Prostate gland (tissue), 2 donors: Measurements from ENCODE around the gene MAML2. TPM values are rescaled to one million over a fixed set of nuclear protein-coding genes. Genes with fewer than 3 reads are reported as not detected.
A peak's percentile ranks its signal among the peaks of the same experiment; 100 is the strongest.

Experiments
- DNase-seq: peaks from one replicate; pipeline ENCODE4 v3.0.0-alpha.2; 2019; ENCODE audit warnings: low spot score
- H3K27ac ChIP-seq, 2 donors: fragments of 200-600 bp; sonication (generic); 2 replicates each; pipeline ENCODE4 v1.5.1; 2017 to 2019
- H3K27me3 ChIP-seq: fragments of 200-600 bp; sonication (generic); replicated peaks from 2 replicates; pipeline ENCODE4 v1.5.1; 2019; ENCODE audit not compliant: insufficient read depth
- H3K36me3 ChIP-seq, 2 donors: fragments of 200-600 bp; sonication (generic); 1 replicate in 1 of 2; 2 replicates in 1 of 2; pipeline versions ENCODE4 v1.5.1 to v1.8.1; 2017 to 2019
- H3K4me1 ChIP-seq: fragments of 200-600 bp; sonication (generic); replicated peaks from 2 replicates; pipeline ENCODE4 v1.5.1; 2019
- H3K4me3 ChIP-seq, 2 donors: fragments of 200-600 bp; sonication (generic); 2 replicates each; pipeline ENCODE4 v1.5.1; 2017 to 2019
- H3K9me3 ChIP-seq: fragments of 200-600 bp; sonication (generic); 2 replicates; pipeline ENCODE4 v1.5.1; 2017
- POLR2A ChIP-seq: fragments of 450-650 bp; IDR thresholded peaks from one replicate; pipeline ENCODE4 v1.6.1; 2016; ENCODE audit warnings: antibody characterized with exemption, mild to moderate bottlenecking
- POLR2AphosphoS5 ChIP-seq: sonication (generic); formaldehyde crosslinking; IDR thresholded peaks from one replicate; pipeline ENCODE4 v1.6.1; 2017; ENCODE audit warnings: antibody characterized with exemption
- WGBS: methylation state at CpG from one replicate; pipeline ENCODE4 v1.1.5; 2018; 5-methylcytosine and 5-hydroxymethylcytosine counted together
- intact Hi-C: fragments of 100-400 bp; cut with DNase I; formaldehyde crosslinking; loops from one replicate; pipeline ENCODE4 v1.14.2; 2022
- total RNA-seq, 2 donors: library from RNA; depleted of rRNA; stranded (reverse); fragments of >200 nt; gene quantifications; one replicate each; pipeline ENCODE4 v1.1.0, GENCODE V29; 2016
- TF ChIP-seq, protein P1 (sequence below), 4 experiments: fragments of 200-600 bp in 2 of 4; fragments of 450-650 bp in 2 of 4; sonication (generic) in 2 of 4; IDR thresholded peaks; 1 replicate in 3 of 4; 2 replicates in 1 of 4; pipeline ENCODE4 v1.5.1; 2016 to 2019; ENCODE audit warnings: antibody characterized with exemption in 4 of 4, mild to moderate bottlenecking in 2 of 4, moderate library complexity in 2 of 4

Gene MAML2
- total RNA-seq, 2 donors from 2014 or later, result 28.9 to 30.4 TPM

DNA sequence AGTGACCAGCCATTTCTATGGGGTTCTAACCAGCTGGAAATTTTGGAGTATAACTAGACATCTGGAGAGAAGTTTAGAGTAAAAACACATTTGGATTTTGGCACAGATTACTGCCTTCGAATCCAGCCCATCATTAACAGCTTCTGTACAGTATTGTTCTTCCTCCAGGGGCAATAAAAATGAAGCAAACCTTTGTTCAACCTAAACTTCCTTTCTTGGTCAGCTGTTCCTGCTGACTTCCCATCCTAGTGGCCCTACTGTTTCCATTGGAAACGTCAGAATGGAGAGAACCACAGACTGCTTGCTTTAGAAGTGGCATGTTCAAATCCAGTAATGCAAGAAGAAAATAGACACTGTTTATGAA lies 215.4 kb downstream of the MAML2 start:
- Histone ChIP-seq H3K4me3 (no peak overlapping the region), H3K27ac (no peak overlapping the region), H3K36me3 (no peaks in the 10 kb centered on the region), H3K4me1 (no peaks in the 10 kb centered on the region), H3K9me3 (no peaks in the 10 kb centered on the region), H3K27me3 (no peaks in the 10 kb centered on the region)
- TF ChIP-seq, protein P1, sequence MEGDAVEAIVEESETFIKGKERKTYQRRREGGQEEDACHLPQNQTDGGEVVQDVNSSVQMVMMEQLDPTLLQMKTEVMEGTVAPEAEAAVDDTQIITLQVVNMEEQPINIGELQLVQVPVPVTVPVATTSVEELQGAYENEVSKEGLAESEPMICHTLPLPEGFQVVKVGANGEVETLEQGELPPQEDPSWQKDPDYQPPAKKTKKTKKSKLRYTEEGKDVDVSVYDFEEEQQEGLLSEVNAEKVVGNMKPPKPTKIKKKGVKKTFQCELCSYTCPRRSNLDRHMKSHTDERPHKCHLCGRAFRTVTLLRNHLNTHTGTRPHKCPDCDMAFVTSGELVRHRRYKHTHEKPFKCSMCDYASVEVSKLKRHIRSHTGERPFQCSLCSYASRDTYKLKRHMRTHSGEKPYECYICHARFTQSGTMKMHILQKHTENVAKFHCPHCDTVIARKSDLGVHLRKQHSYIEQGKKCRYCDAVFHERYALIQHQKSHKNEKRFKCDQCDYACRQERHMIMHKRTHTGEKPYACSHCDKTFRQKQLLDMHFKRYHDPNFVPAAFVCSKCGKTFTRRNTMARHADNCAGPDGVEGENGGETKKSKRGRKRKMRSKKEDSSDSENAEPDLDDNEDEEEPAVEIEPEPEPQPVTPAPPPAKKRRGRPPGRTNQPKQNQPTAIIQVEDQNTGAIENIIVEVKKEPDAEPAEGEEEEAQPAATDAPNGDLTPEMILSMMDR (IDR thresholded peaks at IDR 0.05), result no peak
- TF ChIP-seq POLR2A (no peak), POLR2AphosphoS5 (no peak)
- WGBS, result 6% methylated on average over 2 of the region's 2 CpGs
- DNase-seq, result no peak
- intact Hi-C loops, result no loop called here

DNA sequence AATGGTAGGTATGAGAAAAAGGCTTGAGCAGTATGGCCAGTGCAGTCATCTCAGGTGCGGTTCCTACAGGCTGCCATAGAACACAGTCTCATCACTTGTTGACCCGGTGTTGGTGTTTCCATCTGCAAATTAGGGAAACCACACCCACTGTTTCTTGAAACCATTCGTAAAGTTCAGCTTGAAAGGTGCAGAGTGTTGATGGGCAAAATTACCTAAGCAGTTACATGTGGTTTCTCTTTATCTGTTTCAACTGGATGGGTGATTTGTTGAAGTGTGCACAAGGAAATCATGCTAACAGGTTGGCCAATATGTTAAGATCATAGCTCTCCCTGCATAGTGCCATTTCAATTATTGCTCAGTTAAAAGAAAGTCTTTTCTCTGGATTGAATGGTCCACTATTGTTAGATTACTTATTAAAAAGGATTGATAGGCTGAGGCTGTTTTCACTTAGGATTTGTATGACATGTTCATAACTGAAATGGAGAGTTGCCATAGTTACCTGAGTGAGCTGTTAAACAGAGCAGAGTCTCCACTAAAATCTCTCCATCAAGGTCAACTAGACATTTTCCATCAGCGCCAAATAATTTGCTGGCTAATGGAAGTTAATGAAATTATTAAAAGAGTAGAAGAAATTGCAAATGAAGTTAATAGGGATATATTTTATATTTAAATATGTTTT lies 215.9 kb downstream of the MAML2 start:
- Histone ChIP-seq H3K27me3 (no peaks in the 10 kb centered on the region), H3K36me3 (no peaks in the 10 kb centered on the region), H3K27ac (no peak overlapping the region), H3K4me1 (no peaks in the 10 kb centered on the region), H3K9me3 (no peaks in the 10 kb centered on the region), H3K4me3 (no peak overlapping the region)
- intact Hi-C loops, result no loop called here
- TF ChIP-seq POLR2AphosphoS5, result no peak
- TF ChIP-seq, protein P1 (IDR thresholded peaks at IDR 0.05), result no peak
- no peak for TF ChIP-seq POLR2A
- no peak for DNase-seq
- 77% methylated on average over 4 of the region's 4 CpGs for WGBS

DNA sequence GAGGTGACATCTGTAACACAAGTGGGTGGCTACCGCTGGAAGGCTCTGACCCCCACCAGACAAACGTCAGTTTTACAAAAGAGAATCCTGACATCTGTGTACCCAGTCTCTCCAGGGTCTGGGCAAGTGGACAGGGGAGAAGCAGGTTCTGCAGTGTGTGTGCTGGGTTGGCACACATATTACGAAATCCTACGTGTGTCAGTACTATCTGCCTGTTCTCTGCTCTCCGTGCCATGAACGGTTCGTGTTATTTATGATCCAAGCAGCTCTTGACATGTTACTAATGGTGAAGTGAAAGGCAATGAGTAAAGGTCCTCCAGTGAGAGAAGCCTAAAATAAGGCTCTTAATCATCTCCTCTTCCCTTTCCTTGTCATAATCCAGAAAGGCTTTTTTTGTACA lies 217.6 kb downstream of the MAML2 start:
- no peak overlapping the region for H3K4me3 ChIP-seq
- peak; percentile 69 for TF ChIP-seq POLR2AphosphoS5
- TF ChIP-seq, protein P1 (IDR thresholded peaks at IDR 0.05), result no peak
- peak overlapping the region; percentile 9 to 58 for H3K27ac ChIP-seq
- no peaks in the 10 kb centered on the region for H3K27me3 ChIP-seq
- H3K36me3 ChIP-seq, result no peaks in the 10 kb centered on the region
- intact Hi-C loops, result no loop called here
- no peaks in the 10 kb centered on the region for H3K9me3 ChIP-seq
- no peaks in the 10 kb centered on the region for H3K4me1 ChIP-seq
- peak; percentile 62 for DNase-seq
- 47% methylated on average over 7 of the region's 7 CpGs for WGBS

DNA sequence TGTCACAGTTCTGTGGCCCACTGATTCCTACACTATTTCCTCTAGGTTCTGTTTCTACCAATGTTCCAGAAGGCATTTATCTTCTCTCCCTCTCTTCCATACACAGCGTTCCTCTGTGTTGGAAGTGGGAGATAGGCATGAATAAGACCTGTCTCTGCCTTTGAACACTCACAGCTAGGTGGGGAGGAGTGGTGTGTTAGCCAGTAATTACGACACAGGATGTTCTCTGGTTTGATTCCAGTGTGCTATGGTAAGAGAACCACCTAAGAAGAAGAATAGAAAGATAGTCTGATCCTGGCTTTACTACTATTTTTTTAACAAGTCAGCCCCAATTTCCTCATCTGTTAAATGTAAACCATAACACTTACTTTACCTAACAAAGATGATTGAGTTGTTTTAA lies 218.8 kb downstream of the MAML2 start:
- H3K9me3 ChIP-seq, result no peaks in the 10 kb centered on the region
- no peaks in the 10 kb centered on the region for H3K4me1 ChIP-seq
- intact Hi-C loops, result no loop called here
- H3K27me3 ChIP-seq, result no peaks in the 10 kb centered on the region
- no peak for TF ChIP-seq POLR2AphosphoS5
- TF ChIP-seq, protein P1 (IDR thresholded peaks at IDR 0.05), result no peak
- no peak for TF ChIP-seq POLR2A
- 80% methylated on average over 2 of the region's 2 CpGs for WGBS
- H3K27ac ChIP-seq, result no peak overlapping the region
- H3K36me3 ChIP-seq, result no peaks in the 10 kb centered on the region
- no peak overlapping the region for H3K4me3 ChIP-seq
- DNase-seq, result no peak

DNA sequence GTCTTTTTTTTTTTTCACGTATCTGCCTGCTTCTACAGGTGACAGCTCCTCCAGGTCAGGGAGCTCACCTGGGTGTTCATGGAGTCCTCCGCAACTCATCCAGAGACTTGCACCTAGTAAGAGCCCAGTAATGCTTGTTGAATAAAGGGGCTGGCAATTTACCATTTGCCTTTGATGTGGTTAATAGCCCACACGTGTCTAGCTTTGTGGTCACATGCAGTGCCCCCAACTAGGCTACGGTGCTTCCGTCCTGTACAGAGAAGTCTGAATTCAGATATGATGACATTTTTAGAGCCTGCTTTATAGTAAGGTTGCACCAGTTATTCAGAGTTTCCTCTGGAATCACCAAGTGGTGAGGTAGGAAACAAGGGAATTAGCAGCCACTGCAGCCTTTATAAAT lies 219.7 kb downstream of the MAML2 start:
- WGBS, result 62% methylated on average over 5 of the region's 5 CpGs
- DNase-seq, result no peak
- Histone ChIP-seq H3K9me3 (no peaks in the 10 kb centered on the region), H3K27me3 (no peaks in the 10 kb centered on the region), H3K27ac (no peak overlapping the region), H3K4me1 (no peaks in the 10 kb centered on the region), H3K36me3 (no peaks in the 10 kb centered on the region), H3K4me3 (no peak overlapping the region)
- no peak for TF ChIP-seq POLR2A
- TF ChIP-seq, protein P1 (IDR thresholded peaks at IDR 0.05), result no peak
- no peak for TF ChIP-seq POLR2AphosphoS5
- intact Hi-C loops, result no loop called here
